Measurements from ENCODE around the gene TYRO3. TPM values are rescaled to one million over a fixed set of nuclear protein-coding genes. Genes with fewer than 3 reads are reported as not detected.

Gene TYRO3
- polyA plus RNA-seq, 3 donors: 0.09 to 0.12 TPM; not detected in 1

DNA sequence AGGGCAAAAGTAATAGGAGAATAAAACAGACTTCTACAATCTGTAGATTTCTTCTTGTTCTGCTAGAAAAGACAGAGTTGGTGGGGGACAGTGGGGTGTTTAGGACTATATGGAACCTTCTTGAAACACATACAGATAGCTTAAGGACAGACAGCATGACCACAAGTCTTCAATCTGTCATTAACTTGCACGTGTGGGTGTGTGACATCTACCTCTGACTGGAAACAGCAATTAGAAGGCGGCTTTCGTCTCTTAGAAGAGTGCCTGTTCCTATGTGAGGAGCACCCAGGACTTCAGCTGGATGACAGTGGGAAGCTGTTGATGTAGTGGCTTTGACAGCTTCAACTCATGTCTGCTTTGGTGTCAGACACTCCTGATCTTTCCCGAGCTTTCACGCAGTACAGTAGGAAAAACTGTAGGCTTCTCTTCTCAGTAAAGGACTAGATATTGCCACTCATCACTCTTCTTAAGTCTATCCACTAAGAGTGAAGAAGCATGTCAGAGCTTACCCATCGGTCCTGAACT lies 44.5 kb downstream of the TYRO3 start:
- H4K20me1 ChIP-seq (ENCODE audit: insufficient read depth, low read length): no peaks in the 10 kb centered on the region
- H3K9ac ChIP-seq (ENCODE audit: insufficient read depth, low read length, poor library complexity, severe bottlenecking): no peak overlapping the region
- Mint-ChIP-seq H3K9me3 (no peaks in the 10 kb centered on the region), H3K4me3 (no peak overlapping the region), H3K4me1 (peaks cover 12% of the 10 kb centered on the region), H3K27ac (peak overlapping the region in 1 of 7 donors; percentile 65), H3K36me3 (no peaks in the 10 kb centered on the region), H3K27me3 (ENCODE audit: low read depth in 3 of 3) (peaks cover 0 to 12% (median 6%) of the 10 kb centered on the region in 3 donors)
- TF ChIP-seq, protein P1, sequence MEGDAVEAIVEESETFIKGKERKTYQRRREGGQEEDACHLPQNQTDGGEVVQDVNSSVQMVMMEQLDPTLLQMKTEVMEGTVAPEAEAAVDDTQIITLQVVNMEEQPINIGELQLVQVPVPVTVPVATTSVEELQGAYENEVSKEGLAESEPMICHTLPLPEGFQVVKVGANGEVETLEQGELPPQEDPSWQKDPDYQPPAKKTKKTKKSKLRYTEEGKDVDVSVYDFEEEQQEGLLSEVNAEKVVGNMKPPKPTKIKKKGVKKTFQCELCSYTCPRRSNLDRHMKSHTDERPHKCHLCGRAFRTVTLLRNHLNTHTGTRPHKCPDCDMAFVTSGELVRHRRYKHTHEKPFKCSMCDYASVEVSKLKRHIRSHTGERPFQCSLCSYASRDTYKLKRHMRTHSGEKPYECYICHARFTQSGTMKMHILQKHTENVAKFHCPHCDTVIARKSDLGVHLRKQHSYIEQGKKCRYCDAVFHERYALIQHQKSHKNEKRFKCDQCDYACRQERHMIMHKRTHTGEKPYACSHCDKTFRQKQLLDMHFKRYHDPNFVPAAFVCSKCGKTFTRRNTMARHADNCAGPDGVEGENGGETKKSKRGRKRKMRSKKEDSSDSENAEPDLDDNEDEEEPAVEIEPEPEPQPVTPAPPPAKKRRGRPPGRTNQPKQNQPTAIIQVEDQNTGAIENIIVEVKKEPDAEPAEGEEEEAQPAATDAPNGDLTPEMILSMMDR (IDR thresholded peaks at IDR 0.05): no peak
- peaks cover 8 to 10% of the 10 kb centered on the region in 2 donors for H3K4me1 ChIP-seq (ENCODE audit: control insufficient read depth in 1 of 2, insufficient read depth in 2 of 2, low read length in 2 of 2)
- H3K4me3 ChIP-seq (replicated peaks in 1 of 3; ENCODE audit: low read depth in 2 of 3, low read length in 3 of 3): peak overlapping the region in 1 of 3 experiments; percentile 70
- intact Hi-C loops (cut with micrococcal nuclease): loop anchor here (5.0 kb wide), 1 partner anchor 209 kb away; no protein-coding TSS in a partner anchor
- H3K9me3 ChIP-seq (replicated peaks in 1 of 2; ENCODE audit: control insufficient read depth in 1 of 2, insufficient read depth in 1 of 2, low read length in 2 of 2): no peaks in the 10 kb centered on the region
- peak overlapping the region; percentile 76 for H3K4me2 ChIP-seq (replicated peaks; ENCODE audit: extremely low read depth, low read length, poor library complexity, severe bottlenecking)
- 86% methylated on average over 3 of the region's 6 CpGs for WGBS (ENCODE audit: insufficient coverage)
- no peak overlapping the region for H3K27ac ChIP-seq (ENCODE audit: low read depth in 1 of 2, low read length in 2 of 2)
- no peaks in the 10 kb centered on the region for H3K79me2 ChIP-seq (ENCODE audit: insufficient read depth, low read length)
- no peaks in the 10 kb centered on the region for H3K27me3 ChIP-seq (ENCODE audit: control insufficient read depth in 2 of 2, insufficient read depth in 2 of 2, low read length in 2 of 2)
- peak overlapping the region; percentile 79 for H2AFZ ChIP-seq (ENCODE audit: insufficient read depth, low read depth, low read length, poor library complexity, severe bottlenecking)
- DNase-seq: no peak
- no peaks in the 10 kb centered on the region for H3K36me3 ChIP-seq (replicated peaks in 1 of 2; ENCODE audit: control insufficient read depth in 1 of 2, insufficient read depth in 2 of 2, low read length in 2 of 2)

DNA sequence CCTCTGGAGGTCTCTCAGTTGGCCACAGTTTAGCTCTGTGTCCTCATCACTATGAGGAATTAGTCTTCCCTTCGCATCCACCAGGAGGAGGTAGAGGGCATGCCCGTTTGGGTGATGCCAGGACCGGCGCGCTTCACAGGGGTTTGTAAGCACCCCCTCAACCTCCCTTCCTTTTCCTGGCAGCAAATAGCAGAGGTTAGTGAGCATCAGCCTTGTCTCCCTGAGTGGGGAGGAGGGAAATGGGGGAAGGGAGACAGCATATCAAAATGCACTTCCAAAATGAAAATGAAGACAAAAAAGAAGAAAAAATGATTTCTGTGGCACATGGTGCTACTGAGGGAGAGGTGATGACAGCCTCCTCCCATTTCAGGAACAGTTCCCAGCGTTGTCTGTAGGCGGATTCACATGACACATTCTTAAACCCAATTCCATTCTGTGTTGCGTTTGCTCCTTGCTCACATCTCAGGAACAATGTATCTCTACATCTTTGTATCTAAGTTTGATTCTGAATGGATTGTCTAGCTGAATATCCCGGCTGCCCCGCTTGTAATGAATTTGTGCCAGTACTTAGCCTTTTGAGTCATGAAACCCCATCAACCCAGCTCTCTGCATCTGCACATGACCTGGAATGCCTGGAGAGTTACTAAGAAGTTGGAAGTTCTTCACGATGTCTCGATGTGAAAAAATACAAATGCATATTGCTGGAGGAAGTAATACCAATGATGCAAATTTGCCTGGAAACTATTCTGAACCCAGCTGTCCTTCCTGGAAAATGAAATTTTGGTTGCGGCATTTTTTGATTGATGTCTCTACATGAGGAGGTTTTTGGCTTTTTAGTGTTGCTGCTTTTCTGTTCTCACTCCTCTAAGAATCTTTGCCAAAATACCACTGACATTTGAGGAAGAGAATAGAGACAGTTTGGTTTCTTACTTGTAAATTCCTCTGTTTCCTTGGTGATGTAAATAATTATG lies 45.2 kb downstream of the TYRO3 start:
- peaks cover 12% of the 10 kb centered on the region for H3K4me1 Mint-ChIP-seq
- intact Hi-C loops (cut with micrococcal nuclease): loop anchor here (5.0 kb wide), 1 partner anchor 208 kb away; no protein-coding TSS in a partner anchor
- TF ChIP-seq, protein P1 (IDR thresholded peaks at IDR 0.05): peak; percentile 93
- Histone ChIP-seq H3K4me3 (replicated peaks in 1 of 3; ENCODE audit: low read depth in 2 of 3, low read length in 3 of 3) (peak overlapping the region; percentile 20 to 70 (median 54)), H3K4me2 (replicated peaks; ENCODE audit: extremely low read depth, low read length, poor library complexity, severe bottlenecking) (peak overlapping the region; percentile 76), H3K27ac (ENCODE audit: low read depth in 1 of 2, low read length in 2 of 2) (no peak overlapping the region), H3K9ac (ENCODE audit: insufficient read depth, low read length, poor library complexity, severe bottlenecking) (no peak overlapping the region), H3K9me3 (replicated peaks in 1 of 2; ENCODE audit: control insufficient read depth in 1 of 2, insufficient read depth in 1 of 2, low read length in 2 of 2) (no peaks in the 10 kb centered on the region), H3K79me2 (ENCODE audit: insufficient read depth, low read length) (no peaks in the 10 kb centered on the region), H4K20me1 (ENCODE audit: insufficient read depth, low read length) (no peaks in the 10 kb centered on the region), H2AFZ (ENCODE audit: insufficient read depth, low read depth, low read length, poor library complexity, severe bottlenecking) (peak overlapping the region; percentile 79), H3K4me1 (ENCODE audit: control insufficient read depth in 1 of 2, insufficient read depth in 2 of 2, low read length in 2 of 2) (peaks cover 8 to 10% of the 10 kb centered on the region in 2 donors), H3K36me3 (replicated peaks in 1 of 2; ENCODE audit: control insufficient read depth in 1 of 2, insufficient read depth in 2 of 2, low read length in 2 of 2) (no peaks in the 10 kb centered on the region), H3K27me3 (ENCODE audit: control insufficient read depth in 2 of 2, insufficient read depth in 2 of 2, low read length in 2 of 2) (no peaks in the 10 kb centered on the region)
- DNase-seq: peak; percentile 41 to 62 (median 60)
- H3K9me3 Mint-ChIP-seq: no peaks in the 10 kb centered on the region
- 14% methylated on average over 2 of the region's 13 CpGs for WGBS (ENCODE audit: insufficient coverage)
- peak overlapping the region in 6 of 7 donors; percentile 26 to 73 (median 46) for H3K27ac Mint-ChIP-seq
- H3K27me3 Mint-ChIP-seq (ENCODE audit: low read depth in 3 of 3): peaks cover 0 to 14% (median 6%) of the 10 kb centered on the region in 3 donors
- H3K4me3 Mint-ChIP-seq: peak overlapping the region; percentile 81 to 94
- no peaks in the 10 kb centered on the region for H3K36me3 Mint-ChIP-seq

Measured in CD14-positive monocyte (primary cell).